Upper lobe of left lung (tissue), 4 donors: ENCODE data around the gene SPTSSB.

Source experiments
- CTCF ChIP-seq, 6 experiments: fragments of 450-650 bp in 4 of 6; fragments of 200-600 bp in 2 of 6; sonication (generic) in 2 of 6; IDR thresholded peaks; one replicate each; pipeline ENCODE4 v1.5.1; 2016 to 2019; ENCODE audit warnings: antibody characterized with exemption in 6 of 6
- POLR2A ChIP-seq, 4 donors: fragments of 450-650 bp; IDR thresholded peaks; one replicate each; pipeline ENCODE4 v1.5.1; 2016 to 2017; ENCODE audit warnings: antibody characterized with exemption in 4 of 4, mild to moderate bottlenecking in 2 of 4

GRCh38 chr3:161395115-161396012, 24.0 kb upstream of the SPTSSB start:
- no peak for TF ChIP-seq CTCF (IDR thresholded peaks at IDR 0.05)
- no peak for TF ChIP-seq POLR2A (IDR thresholded peaks at IDR 0.05)
